Testis (tissue), 3 donors: ENCODE data around the gene ZSWIM9. TPM values are rescaled to one million over a fixed set of nuclear protein-coding genes. Genes with fewer than 3 reads are reported as not detected.

ENCODE experiments used
- DNase-seq: peaks from one replicate; pipeline ENCODE4 v3.0.0-alpha.2; 2019
- H3K27ac ChIP-seq, 2 donors: fragments of 200-600 bp; sonication (generic); one replicate each; pipeline ENCODE4 v1.5.1; 2019
- H3K27me3 ChIP-seq: fragments of 200-600 bp; sonication (generic); one replicate; pipeline ENCODE4 v1.5.1; 2019
- H3K36me3 ChIP-seq: fragments of 200-600 bp; sonication (generic); one replicate; pipeline ENCODE4 v1.5.1; 2017; ENCODE audit warnings: low read depth; ENCODE audit errors: missing control alignments
- H3K4me1 ChIP-seq: fragments of 200-600 bp; sonication (generic); one replicate; pipeline ENCODE4 v1.5.1; 2019
- H3K4me3 ChIP-seq, 2 donors: fragments of 200-600 bp; sonication (generic); one replicate each; pipeline ENCODE4 v1.5.1; 2017 to 2019
- H3K9me3 ChIP-seq: fragments of 200-600 bp; sonication (generic); one replicate; pipeline ENCODE4 v1.5.1; 2017
- CTCF ChIP-seq, 3 experiments: fragments of 450-650 bp in 2 of 3; fragments of 200-600 bp in 1 of 3; sonication (generic) in 1 of 3; IDR thresholded peaks; one replicate each; pipeline ENCODE4 v1.5.1; 2016 to 2019; ENCODE audit warnings: antibody characterized with exemption in 3 of 3, mild to moderate bottlenecking in 2 of 3, moderate library complexity in 1 of 3
- POLR2A ChIP-seq: fragments of 450-650 bp; IDR thresholded peaks from one replicate; pipeline ENCODE4 v1.6.1; 2017; ENCODE audit warnings: antibody characterized with exemption, mild to moderate bottlenecking, moderate library complexity
- WGBS, 2 donors: methylation state at CpG; one replicate each; pipeline ENCODE4 v1.1.5; 2018; 5-methylcytosine and 5-hydroxymethylcytosine counted together
- intact Hi-C: fragments of 100-400 bp; cut with DNase I; formaldehyde crosslinking; loops from one replicate; pipeline ENCODE4 v1.15.1; 2023; ENCODE audit warnings: low total_unique reads
- polyA plus RNA-seq: library from polyadenylated mRNA; stranded (reverse); fragments of 350-450 nt; fragmentation: Illumina TruSeq; extraction: RNeasy Lipid Tissue Mini Kit (QIAGEN cat#74804); gene quantifications from one replicate; pipeline ENCODE4 v1.2.3, GENCODE V29; 2014; ENCODE audit warnings: low read depth, low replicate concordance; ENCODE audit not compliant: insufficient read depth
- total RNA-seq, 2 donors: library from RNA; depleted of rRNA; stranded (reverse); fragments of >200 nt; gene quantifications; one replicate each; pipeline ENCODE4 v1.2.3, GENCODE V29; 2016

ZSWIM9 gene
- total and polyA plus RNA-seq, 3 donors from 2014 or later = 5.1 to 7.2 (median 5.8) TPM

- WGBS, 2 donors = 79 to 87% methylated on average over 5 of the region's 5 CpGs
- no peaks in the 10 kb centered on the region for H3K4me1 ChIP-seq
- no peak overlapping the region for H3K27ac ChIP-seq
- no peak for DNase-seq
- H3K9me3 ChIP-seq = no peaks in the 10 kb centered on the region
- no peaks in the 10 kb centered on the region for H3K36me3 ChIP-seq
- H3K27me3 ChIP-seq = no peaks in the 10 kb centered on the region
- TF ChIP-seq POLR2A (no peak), CTCF (IDR thresholded peaks at IDR 0.05) (no peak)
- intact Hi-C loops = no loop called here
- H3K4me3 ChIP-seq = no peak overlapping the region
Observed at GRCh38 chr19:48246101-48246500, 75.6 kb downstream of the ZSWIM9 start.

GRCh38 chr19:48247212-48247611, 76.7 kb downstream of the ZSWIM9 start:
- H3K36me3 ChIP-seq = no peaks in the 10 kb centered on the region
- no peak overlapping the region for H3K4me3 ChIP-seq
- TF ChIP-seq CTCF (IDR thresholded peaks at IDR 0.05) = no peak
- no peak for TF ChIP-seq POLR2A
- DNase-seq = no peak
- no peaks in the 10 kb centered on the region for H3K27me3 ChIP-seq
- H3K9me3 ChIP-seq = no peaks in the 10 kb centered on the region
- 96% methylated on average over 3 of the region's 3 CpGs for WGBS, 2 donors
- H3K4me1 ChIP-seq = no peaks in the 10 kb centered on the region
- intact Hi-C loops = no loop called here
- no peak overlapping the region for H3K27ac ChIP-seq

Other genes starting within 250 kb of the ZSWIM9 start
- gene BSPH1, start 178.5 kb upstream of the ZSWIM9 start, total RNA-seq = under 1 TPM in 1 of 2 donors, not detected in 1; 0.71 TPM
- not detected for gene BSPH1, start 178.5 kb upstream of the ZSWIM9 start, polyA plus RNA-seq
- 1 to 10 TPM in 1 of 2 donors, under 1 TPM in 1; 0.25 to 1.1 TPM for gene ELSPBP1, start 176.0 kb upstream of the ZSWIM9 start, total RNA-seq
- gene ELSPBP1, start 176.0 kb upstream of the ZSWIM9 start, polyA plus RNA-seq = 1.2 TPM
- under 1 TPM in 1 of 2 donors, not detected in 1; 0.43 TPM for gene CABP5, start 126.6 kb upstream of the ZSWIM9 start, total RNA-seq
- gene CABP5, start 126.6 kb upstream of the ZSWIM9 start, polyA plus RNA-seq = not detected
- 10 to 100 TPM; 28.0 to 34.5 TPM for gene PLA2G4C, start 59.9 kb upstream of the ZSWIM9 start, total RNA-seq
- gene PLA2G4C, start 59.9 kb upstream of the ZSWIM9 start, polyA plus RNA-seq = 9.6 TPM
- gene LIG1, start 336 bp upstream of the ZSWIM9 start, total RNA-seq = 10 to 100 TPM; 69.7 to 73.3 TPM
- 51.9 TPM for gene LIG1, start 336 bp upstream of the ZSWIM9 start, polyA plus RNA-seq
- 10 to 100 TPM; 45.4 to 68.4 TPM for gene CARD8, start 85.2 kb downstream of the ZSWIM9 start, total RNA-seq
- gene CARD8, start 85.2 kb downstream of the ZSWIM9 start, polyA plus RNA-seq = 53.9 TPM
- 1 to 10 TPM; 2.4 to 3.9 TPM for gene ZNF114, start 99.4 kb downstream of the ZSWIM9 start, total RNA-seq
- 0.22 TPM for gene ZNF114, start 99.4 kb downstream of the ZSWIM9 start, polyA plus RNA-seq
- gene EMP3, start 154.9 kb downstream of the ZSWIM9 start, total RNA-seq = 10 to 100 TPM; 28.6 to 31.3 TPM
- 88.3 TPM for gene EMP3, start 154.9 kb downstream of the ZSWIM9 start, polyA plus RNA-seq
- 10 to 100 TPM; 14.1 to 22.9 TPM for gene TMEM143, start 193.3 kb downstream of the ZSWIM9 start, total RNA-seq
- gene TMEM143, start 193.3 kb downstream of the ZSWIM9 start, polyA plus RNA-seq = 5.0 TPM
- 10 to 100 TPM; 21.8 to 26.1 TPM for gene SYNGR4, start 193.7 kb downstream of the ZSWIM9 start, total RNA-seq
- 112 TPM for gene SYNGR4, start 193.7 kb downstream of the ZSWIM9 start, polyA plus RNA-seq
- 100 to 1,000 TPM; 149 to 155 TPM for gene KDELR1, start 220.9 kb downstream of the ZSWIM9 start, total RNA-seq
- gene KDELR1, start 220.9 kb downstream of the ZSWIM9 start, polyA plus RNA-seq = 187 TPM
- gene GRIN2D, start 223.0 kb downstream of the ZSWIM9 start, total RNA-seq = 1 to 10 TPM; 2.4 to 2.7 TPM
- gene GRIN2D, start 223.0 kb downstream of the ZSWIM9 start, polyA plus RNA-seq = 1.4 TPM